Breast epithelium (tissue), 4 donors: ENCODE results near the gene TCTN3. TPM values are rescaled to one million over a fixed set of nuclear protein-coding genes. Genes with fewer than 3 reads are reported as not detected.
"Not testable (repeated sequence)": the region's sequence is repeated elsewhere in the genome, so short reads cannot be mapped to it uniquely, and the experiment has no call there.

ENCODE experiments used
- DNase-seq, 2 donors: peaks; one replicate each; pipeline ENCODE4 v3.0.0-alpha.2; 2019; ENCODE audit warnings: low spot score in 2 of 2
- H3K27ac ChIP-seq, 2 donors: fragments of 200-600 bp; sonication (generic) in 1 of 2; one replicate each; pipeline ENCODE4 v1.5.1; 2016 to 2019; ENCODE audit warnings: mild to moderate bottlenecking in 1 of 2
- H3K27me3 ChIP-seq, 2 donors: fragments of 200-600 bp; sonication (generic) in 1 of 2; one replicate each; pipeline versions ENCODE4 v1.5.1 to v1.6.0; 2017 to 2019; ENCODE audit warnings: control low read depth in 1 of 2, mild to moderate bottlenecking in 1 of 2
- H3K36me3 ChIP-seq: fragments of 200-600 bp; one replicate; pipeline ENCODE4 v1.5.1; 2019
- H3K4me1 ChIP-seq, 2 donors: fragments of 200-600 bp; sonication (generic); one replicate each; pipeline ENCODE4 v1.5.1; 2016 to 2019; ENCODE audit warnings: control low read depth in 1 of 2
- H3K4me3 ChIP-seq, 3 donors: fragments of 200-600 bp; sonication (generic); 1 replicate in 2 of 3; 2 replicates in 1 of 3; pipeline ENCODE4 v1.5.1; 2016 to 2019; ENCODE audit warnings: mild to moderate bottlenecking in 3 of 3, moderate library complexity in 2 of 3
- H3K9me3 ChIP-seq, 2 donors: fragments of 200-600 bp; sonication (generic) in 1 of 2; one replicate each; pipeline ENCODE4 v1.5.1; 2016 to 2019; ENCODE audit warnings: control low read depth in 1 of 2
- POLR2A ChIP-seq: fragments of 450-650 bp; IDR thresholded peaks from one replicate; pipeline ENCODE4 v1.6.1; 2016; ENCODE audit warnings: antibody characterized with exemption, mild to moderate bottlenecking, moderate library complexity
- POLR2AphosphoS5 ChIP-seq, 3 donors: sonication (generic); formaldehyde crosslinking; IDR thresholded peaks; one replicate each; pipeline ENCODE4 v1.6.1; 2017; ENCODE audit warnings: antibody characterized with exemption in 3 of 3
- intact Hi-C: fragments of 100-400 bp; cut with DNase I; formaldehyde crosslinking; loops from one replicate; pipeline ENCODE4 v1.15.1; 2023; ENCODE audit warnings: low total_unique reads
- total RNA-seq, 3 donors: library from RNA; depleted of rRNA; stranded (reverse); fragments of >200 nt; gene quantifications; one replicate each; pipeline ENCODE4 v1.1.0, GENCODE V29; 2016
- TF ChIP-seq, protein P1 (sequence below), 3 donors: fragments of 450-650 bp; IDR thresholded peaks; one replicate each; pipeline ENCODE4 v1.5.1; 2016 to 2017; ENCODE audit warnings: antibody characterized with exemption in 3 of 3, mild to moderate bottlenecking in 3 of 3, moderate library complexity in 3 of 3

The TCTN3 gene
- total RNA-seq, 3 donors from 2014 or later = 21.4 to 39.4 (median 38.0) TPM

DNA sequence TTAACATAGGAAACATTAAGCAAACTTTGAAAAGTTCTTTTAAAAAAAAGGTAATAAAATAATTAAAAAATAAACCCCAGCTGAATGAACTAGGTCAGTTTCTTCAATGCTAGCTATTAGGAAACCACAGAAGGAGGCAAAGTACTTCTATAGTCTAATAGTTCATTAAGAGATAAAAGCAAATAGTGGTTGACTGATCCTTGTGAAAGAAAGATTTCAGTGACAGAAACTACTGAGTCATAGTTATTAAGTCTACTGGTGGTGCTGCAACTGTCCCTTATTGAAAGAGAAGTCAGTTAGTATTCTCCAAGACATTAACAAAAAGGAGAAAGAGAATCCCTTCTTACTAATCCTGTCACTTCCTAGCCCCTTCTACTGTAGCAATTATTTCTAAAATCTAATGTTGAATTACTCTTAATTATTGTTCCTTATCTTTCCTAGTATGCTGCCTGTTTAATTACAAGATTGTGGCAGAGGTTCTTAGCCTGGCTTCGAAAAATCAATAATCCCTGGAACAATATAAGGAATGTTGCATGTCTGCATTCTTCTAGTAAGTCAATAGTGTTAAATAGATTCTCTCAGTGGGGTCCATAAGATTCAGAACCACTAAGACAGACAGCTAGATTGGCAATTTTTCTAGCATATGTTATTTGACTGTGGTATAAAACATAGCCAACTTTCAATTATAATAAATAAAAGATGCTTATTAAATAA, 18.2 kb downstream of the TCTN3 start:
- DNase-seq = no peak
- intact Hi-C loops = no loop called here
- H3K36me3 ChIP-seq = peaks cover 16% of the 10 kb centered on the region

DNA sequence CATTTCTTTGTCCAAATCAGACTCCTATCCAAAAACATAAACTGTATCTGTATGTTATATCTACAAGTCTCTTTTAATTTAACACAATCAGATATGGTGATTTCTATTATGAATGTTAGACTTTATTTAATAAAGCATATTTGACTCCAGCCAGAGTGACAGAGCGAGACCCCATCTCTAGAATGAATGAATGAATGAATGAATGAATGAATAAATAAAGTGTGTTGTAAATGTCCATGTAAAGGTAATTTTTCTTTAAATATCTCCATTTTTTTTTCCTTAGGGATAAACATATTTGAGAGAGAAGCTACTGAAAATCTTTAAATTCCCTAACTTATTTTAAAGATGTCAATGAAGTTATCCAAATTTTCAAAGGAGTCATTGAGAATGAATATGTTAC, 19.1 kb downstream of the TCTN3 start:
- H3K36me3 ChIP-seq = peaks cover 9% of the 10 kb centered on the region
- no peak for DNase-seq
- TF ChIP-seq, protein P1, sequence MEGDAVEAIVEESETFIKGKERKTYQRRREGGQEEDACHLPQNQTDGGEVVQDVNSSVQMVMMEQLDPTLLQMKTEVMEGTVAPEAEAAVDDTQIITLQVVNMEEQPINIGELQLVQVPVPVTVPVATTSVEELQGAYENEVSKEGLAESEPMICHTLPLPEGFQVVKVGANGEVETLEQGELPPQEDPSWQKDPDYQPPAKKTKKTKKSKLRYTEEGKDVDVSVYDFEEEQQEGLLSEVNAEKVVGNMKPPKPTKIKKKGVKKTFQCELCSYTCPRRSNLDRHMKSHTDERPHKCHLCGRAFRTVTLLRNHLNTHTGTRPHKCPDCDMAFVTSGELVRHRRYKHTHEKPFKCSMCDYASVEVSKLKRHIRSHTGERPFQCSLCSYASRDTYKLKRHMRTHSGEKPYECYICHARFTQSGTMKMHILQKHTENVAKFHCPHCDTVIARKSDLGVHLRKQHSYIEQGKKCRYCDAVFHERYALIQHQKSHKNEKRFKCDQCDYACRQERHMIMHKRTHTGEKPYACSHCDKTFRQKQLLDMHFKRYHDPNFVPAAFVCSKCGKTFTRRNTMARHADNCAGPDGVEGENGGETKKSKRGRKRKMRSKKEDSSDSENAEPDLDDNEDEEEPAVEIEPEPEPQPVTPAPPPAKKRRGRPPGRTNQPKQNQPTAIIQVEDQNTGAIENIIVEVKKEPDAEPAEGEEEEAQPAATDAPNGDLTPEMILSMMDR (IDR thresholded peaks at IDR 0.05) = no peak
- TF ChIP-seq POLR2A (no peak), POLR2AphosphoS5 (IDR thresholded peaks at IDR 0.05) (no peak)
- no peaks in the 10 kb centered on the region for H3K27me3 ChIP-seq
- H3K4me3 ChIP-seq = no peak overlapping the region
- intact Hi-C loops = no loop called here
- H3K4me1 ChIP-seq = no peaks in the 10 kb centered on the region
- H3K27ac ChIP-seq = no peak overlapping the region
- H3K9me3 ChIP-seq = no peaks in the 10 kb centered on the region

More for the DNA sequence above, 18.2 kb downstream of the TCTN3 start:
- H3K27ac ChIP-seq = no peak overlapping the region
- H3K27me3 ChIP-seq = no peaks in the 10 kb centered on the region
- H3K4me1 ChIP-seq = no peaks in the 10 kb centered on the region
- H3K9me3 ChIP-seq = no peaks in the 10 kb centered on the region
- H3K4me3 ChIP-seq = no peak overlapping the region
- TF ChIP-seq POLR2AphosphoS5 (IDR thresholded peaks at IDR 0.05) (no peak), POLR2A (no peak)
- TF ChIP-seq, protein P1 (IDR thresholded peaks at IDR 0.05) = no peak

DNA sequence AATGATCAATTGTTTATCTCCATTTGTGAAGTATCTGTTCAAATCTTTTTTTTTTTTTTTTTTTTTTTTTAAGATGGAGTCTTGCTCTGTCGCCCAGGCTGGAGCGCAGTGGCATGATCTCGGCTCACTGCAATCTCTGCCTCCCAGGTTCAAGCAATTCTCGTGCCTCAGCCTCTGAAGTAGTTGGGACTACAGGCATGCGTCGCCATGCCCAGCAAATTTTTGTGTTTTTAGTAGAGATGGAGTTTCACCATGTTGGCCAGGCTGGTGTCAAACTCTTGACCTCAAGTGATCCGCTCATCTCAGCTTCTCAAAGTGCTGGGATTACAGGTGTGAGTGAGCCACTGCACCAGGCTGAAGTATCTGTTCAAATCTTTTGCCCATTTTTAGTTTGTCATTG, 21.1 kb downstream of the TCTN3 start:
- H3K4me1 ChIP-seq, intact Hi-C loops, DNase-seq, H3K27ac ChIP-seq, H3K9me3 ChIP-seq, H3K27me3 ChIP-seq, H3K4me3 ChIP-seq, H3K36me3 ChIP-seq: not testable (repeated sequence)

DNA sequence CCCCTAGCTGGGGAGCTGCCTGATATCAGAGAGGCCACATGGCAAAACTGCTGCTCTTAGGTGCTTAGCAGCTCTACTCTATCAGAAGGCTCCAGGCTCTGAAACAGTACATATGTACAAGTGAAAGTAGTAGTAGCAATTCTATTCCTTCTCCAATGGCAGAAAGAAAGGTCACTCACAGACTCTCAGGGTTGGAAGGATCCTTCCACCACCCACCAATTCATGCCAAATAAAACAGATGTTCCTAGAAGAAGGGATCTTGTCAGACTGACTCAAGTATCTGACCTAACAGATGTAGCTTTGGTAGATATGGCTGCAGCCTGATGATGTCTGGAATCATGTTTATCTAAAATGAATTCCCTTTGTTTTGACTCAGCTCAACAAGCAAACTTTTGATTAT, 29.2 kb downstream of the TCTN3 start:
- Histone ChIP-seq H3K9me3 (no peaks in the 10 kb centered on the region), H3K27ac (no peak overlapping the region), H3K4me1 (peaks cover 0 to 4% of the 10 kb centered on the region in 2 donors), H3K27me3 (no peaks in the 10 kb centered on the region), H3K36me3 (no peaks in the 10 kb centered on the region), H3K4me3 (no peak overlapping the region)
- TF ChIP-seq POLR2AphosphoS5 (IDR thresholded peaks at IDR 0.05) = no peak
- intact Hi-C loops = no loop called here
- DNase-seq = no peak

DNA sequence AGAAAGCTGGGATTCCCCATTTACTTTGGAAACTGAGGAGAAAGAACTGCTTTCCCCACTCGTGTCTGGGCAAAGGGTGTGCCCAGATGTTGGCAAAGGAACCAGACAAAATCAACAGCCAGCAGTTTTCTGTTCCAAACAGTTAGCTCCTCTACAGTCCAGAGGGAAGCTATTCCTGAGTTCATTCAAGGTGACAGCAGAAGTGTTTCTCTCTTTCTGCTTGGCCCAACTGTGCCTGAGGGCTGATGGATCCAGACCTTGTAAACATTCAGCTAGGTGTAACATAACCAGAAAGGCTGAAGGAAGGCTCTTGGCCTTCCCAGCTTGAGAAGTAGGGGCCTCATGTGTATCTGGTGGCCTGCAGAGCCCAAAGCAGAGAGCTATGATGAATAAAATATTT, 30.2 kb downstream of the TCTN3 start:
- no peak for DNase-seq
- TF ChIP-seq, protein P1 (IDR thresholded peaks at IDR 0.05) = no peak
- no peak for TF ChIP-seq POLR2A
- no peak for TF ChIP-seq POLR2AphosphoS5 (IDR thresholded peaks at IDR 0.05)
- Histone ChIP-seq H3K9me3 (no peaks in the 10 kb centered on the region), H3K27me3 (no peaks in the 10 kb centered on the region), H3K4me3 (no peak overlapping the region), H3K36me3 (no peaks in the 10 kb centered on the region), H3K27ac (no peak overlapping the region), H3K4me1 (peaks cover 0 to 4% of the 10 kb centered on the region in 2 donors)
- intact Hi-C loops = no loop called here

DNA sequence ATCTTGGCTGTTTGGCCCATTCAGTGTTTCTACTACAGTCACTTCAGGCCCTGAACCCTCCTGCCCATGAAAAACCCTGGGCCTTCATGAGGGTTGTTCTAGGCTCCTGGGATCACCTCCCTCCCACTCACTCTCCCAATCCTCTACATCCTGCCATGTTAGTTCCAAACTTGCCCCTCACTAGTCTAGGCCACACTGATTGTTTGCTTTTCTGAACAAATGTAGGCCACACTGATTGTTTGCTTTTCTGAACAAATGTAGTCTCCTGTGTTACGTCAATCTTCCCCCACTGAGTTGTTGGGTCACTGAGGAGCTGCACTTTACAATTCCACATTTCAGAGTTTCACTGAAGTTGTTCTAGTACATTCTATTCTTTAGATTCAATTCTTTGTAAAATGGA, 31.9 kb downstream of the TCTN3 start:
- H3K27ac ChIP-seq = no peak overlapping the region
- H3K36me3 ChIP-seq = no peaks in the 10 kb centered on the region
- H3K27me3 ChIP-seq = no peaks in the 10 kb centered on the region
- TF ChIP-seq, protein P1 (IDR thresholded peaks at IDR 0.05) = no peak
- no peak for TF ChIP-seq POLR2A
- no peak for TF ChIP-seq POLR2AphosphoS5 (IDR thresholded peaks at IDR 0.05)
- intact Hi-C loops = no loop called here
- no peaks in the 10 kb centered on the region for H3K9me3 ChIP-seq
- H3K4me1 ChIP-seq = peaks cover 0 to 4% of the 10 kb centered on the region in 2 donors
- DNase-seq = no peak
- no peak overlapping the region for H3K4me3 ChIP-seq
